Ovary (tissue), 9 donors: ENCODE measurements around the gene DQX1. TPM values are rescaled to one million over a fixed set of nuclear protein-coding genes. Genes with fewer than 3 reads are reported as not detected.

Experiments
- DNase-seq, 5 donors: peaks; one replicate each; pipeline ENCODE4 v3.0.0-alpha.2; 2019 to 2020
- H3K27ac ChIP-seq, 2 donors: fragments of 200-600 bp; one replicate each; pipeline versions ENCODE4 v1.5.1 to v1.8.0; 2019 to 2022
- H3K27me3 ChIP-seq: fragments of 200-600 bp; one replicate; pipeline ENCODE4 v1.8.0; 2022
- H3K36me3 ChIP-seq: fragments of 200-600 bp; sonication (generic); one replicate; pipeline ENCODE4 v1.5.1; 2019
- H3K4me1 ChIP-seq: one replicate; pipeline ENCODE4 v1.8.1; 2013; ENCODE audit warnings: mild to moderate bottlenecking, moderate library complexity; ENCODE audit not compliant: insufficient read depth
- H3K4me3 ChIP-seq: fragments of 200-600 bp; sonication (generic); one replicate; pipeline ENCODE4 v1.5.1; 2017
- H3K9me3 ChIP-seq, 2 donors: fragments of 200-600 bp in 1 of 2; sonication (generic) in 1 of 2; one replicate each; pipeline versions ENCODE4 v1.5.1 to v1.8.1; 2013 to 2019; ENCODE audit warnings: mild to moderate bottlenecking in 1 of 2, moderate library complexity in 1 of 2
- EP300 ChIP-seq: sonication (generic); formaldehyde crosslinking; IDR thresholded peaks from one replicate; pipeline ENCODE4 v1.6.1; 2017; ENCODE audit warnings: antibody characterized with exemption
- POLR2A ChIP-seq: fragments of 450-650 bp; IDR thresholded peaks from one replicate; pipeline ENCODE4 v1.6.1; 2017; ENCODE audit warnings: antibody characterized with exemption, mild to moderate bottlenecking, moderate library complexity
- WGBS, 3 donors: extraction: QIAGEN DNeasy Blood & Tissue Kit in 1 of 3; methylation state at CpG; one replicate each; pipeline versions ENCODE4 v1.1.5 to v1.1.7; 2013 to 2017; 5-methylcytosine and 5-hydroxymethylcytosine counted together
- intact Hi-C, 4 donors: fragments of 100-400 bp; cut with DNase I; formaldehyde crosslinking; loops; one replicate each; pipeline versions ENCODE4 v1.11.0 to v1.15.1; 2022 to 2023
- polyA plus RNA-seq, 2 donors: library from polyadenylated mRNA; stranded (reverse); fragments of 200-250 nt in 1 of 2; fragments of 350-450 nt in 1 of 2; fragmentation: Illumina TruSeq in 1 of 2; extraction: RNeasy Lipid Tissue Mini Kit (QIAGEN cat#74804) in 1 of 2; gene quantifications; one replicate each; pipeline ENCODE4 v1.2.3, GENCODE V29; 2013 to 2014
- total RNA-seq, 7 donors: library from RNA; depleted of rRNA in 2 of 7; stranded (reverse); fragments of >200 nt in 2 of 7; fragmentation: NEBNext Ultra II Directional in 3 of 7; extraction: Animal tissue kit (Norgen Biotek cat#: 25700) in 3 of 7; gene quantifications; one replicate each; pipeline versions ENCODE4 v1.1.0 to v1.2.4, GENCODE V29; 2016 to 2023
- TF ChIP-seq, protein P1 (sequence below), 3 donors: fragments of 450-650 bp in 2 of 3; fragments of 200-600 bp in 1 of 3; IDR thresholded peaks; one replicate each; pipeline versions ENCODE4 v1.5.1 to v1.8.0; 2016 to 2022; ENCODE audit warnings: antibody characterized with exemption in 3 of 3, mild to moderate bottlenecking in 1 of 3
- donor health status: DM: no; HTN: no; CAD: no; lungs with moderate emphysema.
- donor health status: DM: no; HTN: no; CAD: no.
- donor health status: Bipolar disorder and iron deficiency.
- donor health status: DM: yes; HTN: yes; CAD: no.
- donor health status: DM: no; HTN: no; CAD: no.
- donor health status: DM: yes; HTN: yes; CAD: no.

DQX1 gene
- total and polyA plus RNA-seq, 9 donors = 0.06 to 1.1 (median 0.22) TPM; not detected in 5

DNA sequence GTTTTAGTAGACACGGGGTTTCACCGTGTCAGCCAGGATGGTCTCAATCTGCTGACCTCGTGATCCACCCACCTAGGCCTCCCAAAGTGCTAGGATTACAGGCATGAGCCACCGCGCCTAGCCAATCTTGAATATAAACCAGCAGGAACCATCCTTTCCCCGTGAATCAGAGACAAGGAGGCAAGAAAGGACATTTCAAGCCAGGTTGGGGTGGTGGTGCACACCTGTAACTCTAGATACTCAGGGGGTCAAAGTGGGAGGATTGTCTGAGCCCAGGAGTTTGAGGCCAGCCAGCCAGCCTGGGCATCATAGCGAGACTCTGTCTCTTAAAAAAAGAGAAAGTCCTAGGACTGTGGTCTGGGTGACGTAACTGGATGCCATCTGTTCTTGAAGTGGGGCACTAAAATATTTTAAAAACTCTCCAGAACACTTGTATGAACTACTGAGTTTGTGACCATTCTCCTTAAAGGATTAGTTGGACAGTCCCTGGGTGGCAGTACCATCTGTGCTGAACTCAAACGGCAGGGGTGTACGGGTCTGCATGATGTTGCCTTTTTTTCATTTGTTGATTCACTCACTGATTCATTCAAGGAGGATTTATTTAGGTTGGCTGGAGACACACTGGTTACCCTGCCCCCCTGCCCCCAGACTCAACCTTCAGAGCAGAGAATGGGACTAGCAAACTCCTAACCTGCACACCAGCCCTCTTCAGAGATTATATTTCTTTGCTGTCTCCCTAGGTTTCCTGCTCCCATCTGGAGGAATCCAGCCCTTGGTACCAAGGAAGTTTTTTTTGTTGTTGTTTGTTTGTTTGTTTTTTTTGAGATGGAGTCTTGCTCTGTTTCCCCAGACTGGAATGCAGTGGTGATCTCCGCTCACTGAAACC, 14.7 kb downstream of the DQX1 start:
- no peaks in the 10 kb centered on the region for H3K36me3 ChIP-seq
- H3K4me1 ChIP-seq = peaks cover 8% of the 10 kb centered on the region
- DNase-seq = peak in 1 of 5 donors; percentile 14
- intact Hi-C loops = no loop called here
- TF ChIP-seq POLR2A = no peak
- TF ChIP-seq, protein P1, sequence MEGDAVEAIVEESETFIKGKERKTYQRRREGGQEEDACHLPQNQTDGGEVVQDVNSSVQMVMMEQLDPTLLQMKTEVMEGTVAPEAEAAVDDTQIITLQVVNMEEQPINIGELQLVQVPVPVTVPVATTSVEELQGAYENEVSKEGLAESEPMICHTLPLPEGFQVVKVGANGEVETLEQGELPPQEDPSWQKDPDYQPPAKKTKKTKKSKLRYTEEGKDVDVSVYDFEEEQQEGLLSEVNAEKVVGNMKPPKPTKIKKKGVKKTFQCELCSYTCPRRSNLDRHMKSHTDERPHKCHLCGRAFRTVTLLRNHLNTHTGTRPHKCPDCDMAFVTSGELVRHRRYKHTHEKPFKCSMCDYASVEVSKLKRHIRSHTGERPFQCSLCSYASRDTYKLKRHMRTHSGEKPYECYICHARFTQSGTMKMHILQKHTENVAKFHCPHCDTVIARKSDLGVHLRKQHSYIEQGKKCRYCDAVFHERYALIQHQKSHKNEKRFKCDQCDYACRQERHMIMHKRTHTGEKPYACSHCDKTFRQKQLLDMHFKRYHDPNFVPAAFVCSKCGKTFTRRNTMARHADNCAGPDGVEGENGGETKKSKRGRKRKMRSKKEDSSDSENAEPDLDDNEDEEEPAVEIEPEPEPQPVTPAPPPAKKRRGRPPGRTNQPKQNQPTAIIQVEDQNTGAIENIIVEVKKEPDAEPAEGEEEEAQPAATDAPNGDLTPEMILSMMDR (IDR thresholded peaks at IDR 0.05) = no peak
- no peak for TF ChIP-seq EP300
- H3K4me3 ChIP-seq = no peak overlapping the region
- no peaks in the 10 kb centered on the region for H3K9me3 ChIP-seq
- 32 to 42% (median 36%) methylated on average over 11 of the region's 11 CpGs for WGBS, 3 donors
- no peak overlapping the region for H3K27ac ChIP-seq
- peaks cover 12% of the 10 kb centered on the region for H3K27me3 ChIP-seq

DNA sequence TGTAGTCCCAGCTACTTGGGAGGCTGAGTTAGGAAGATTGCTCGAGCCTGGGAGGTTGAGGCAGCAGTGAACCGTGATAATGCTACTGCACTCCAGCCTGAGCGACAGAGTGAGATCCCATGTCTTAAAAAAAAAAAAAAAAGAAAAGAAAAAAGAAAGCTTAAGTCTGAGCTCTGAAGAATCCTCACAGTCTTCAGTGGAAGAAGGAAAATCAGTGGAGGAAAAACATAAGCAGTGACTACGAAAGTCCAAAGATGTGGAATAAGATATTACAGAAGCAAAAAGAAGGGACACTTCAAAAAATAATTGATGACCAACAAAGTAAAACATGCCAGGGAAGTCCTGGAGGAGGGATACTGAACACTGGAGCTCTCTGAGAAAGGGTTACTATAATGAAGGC, 15.8 kb downstream of the DQX1 start:
- no peak overlapping the region for H3K4me3 ChIP-seq
- H3K36me3 ChIP-seq = no peaks in the 10 kb centered on the region
- H3K4me1 ChIP-seq = peaks cover 5% of the 10 kb centered on the region
- DNase-seq = no peak
- intact Hi-C loops = no loop called here
- whole genome bisulfite sequencing, 3 donors = 73 to 81% (median 73%) methylated on average over 4 of the region's 4 CpGs
- peaks cover 7% of the 10 kb centered on the region for H3K27me3 ChIP-seq
- H3K9me3 ChIP-seq = no peaks in the 10 kb centered on the region
- no peak overlapping the region for H3K27ac ChIP-seq
- TF ChIP-seq, protein P1 (IDR thresholded peaks at IDR 0.05) = no peak
- TF ChIP-seq POLR2A (no peak), EP300 (no peak)

DNA sequence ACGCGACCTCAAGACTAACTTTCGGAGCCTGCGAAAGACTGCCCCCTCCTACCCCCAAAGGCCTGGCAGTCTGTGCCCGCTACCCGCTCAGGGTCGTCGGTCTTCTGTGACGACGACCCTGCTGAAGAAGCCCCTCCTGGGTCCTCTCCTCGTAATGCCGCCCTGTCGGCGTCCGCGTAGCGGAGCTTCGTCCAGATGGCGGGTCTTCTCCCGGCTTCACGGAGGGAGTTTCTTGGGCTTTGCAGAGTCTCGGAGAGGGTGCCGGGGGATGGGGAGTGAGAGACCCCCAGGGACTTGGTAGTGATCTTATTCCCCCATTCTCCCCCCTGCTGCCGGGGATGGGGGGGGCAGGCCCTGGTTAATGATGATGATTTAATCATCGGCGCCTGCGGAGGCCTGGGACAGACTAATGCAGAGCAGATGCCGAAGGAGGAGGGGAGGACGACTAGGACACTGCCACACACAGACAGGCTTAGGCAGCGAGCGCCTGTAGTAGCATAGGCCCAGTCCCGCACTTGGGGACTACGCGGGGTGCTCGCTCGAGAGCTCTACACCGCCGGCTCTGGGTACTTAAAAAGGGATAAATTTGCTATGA, 18.0 kb downstream of the DQX1 start:
- DNase-seq = peak in 3 of 5 donors; percentile 49 to 60 (median 51)
- Histone ChIP-seq H3K9me3 (no peaks in the 10 kb centered on the region), H3K36me3 (no peaks in the 10 kb centered on the region), H3K4me3 (peak overlapping the region; percentile 71), H3K27me3 (no peaks in the 10 kb centered on the region), H3K4me1 (peaks cover 5% of the 10 kb centered on the region), H3K27ac (peak overlapping the region; percentile 98 to 99)
- intact Hi-C loops = loop anchor here in 1 of 4 donors (10.0 kb wide), 1 partner anchor 77 kb away; no protein-coding TSS in a partner anchor
- 12 to 15% (median 13%) methylated on average over 35 to 38 of the region's 38 CpGs for WGBS, 3 donors
- TF ChIP-seq, protein P1 (IDR thresholded peaks at IDR 0.05) = no peak
- no peak for TF ChIP-seq EP300
- no peak for TF ChIP-seq POLR2A

DNA sequence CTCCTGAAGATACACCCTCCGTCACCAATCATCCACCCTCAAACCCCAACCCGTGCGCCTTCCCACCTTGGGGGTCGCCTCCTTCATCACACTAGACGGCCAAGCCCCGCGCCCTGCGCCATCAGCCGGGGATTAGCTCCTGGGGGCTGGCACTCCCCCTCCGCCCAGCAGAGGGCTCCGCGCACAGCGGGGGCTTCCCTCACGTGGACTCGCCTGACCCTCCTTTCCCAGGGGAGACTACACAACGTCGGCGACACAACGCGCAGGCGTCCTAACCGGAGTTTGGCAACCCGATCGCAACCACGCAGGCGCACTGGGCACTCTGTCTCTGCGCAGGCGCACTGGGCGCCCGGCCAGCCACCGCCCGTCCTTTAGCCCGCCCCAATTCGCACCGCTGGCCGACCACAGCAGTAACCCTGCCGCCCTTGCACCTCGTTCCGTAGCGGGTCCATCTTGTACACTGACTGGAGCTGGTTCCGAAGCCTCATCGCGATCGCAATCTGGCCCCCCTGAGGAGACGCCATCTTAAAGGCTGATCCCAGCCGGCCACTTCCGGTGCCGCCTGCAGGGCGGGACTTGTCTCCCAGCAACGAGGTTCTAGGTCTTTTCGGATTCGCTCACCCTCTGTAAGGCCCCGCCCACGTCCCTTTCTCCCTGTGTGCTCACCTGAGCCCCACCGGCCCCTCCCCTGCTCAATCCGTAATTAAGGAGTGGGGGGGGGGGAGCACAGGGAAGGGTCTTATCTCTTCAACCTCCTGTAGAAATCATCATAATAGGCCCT, 18.7 kb downstream of the DQX1 start, which contains the start of gene PCGF1:
PCGF1 (minus strand) TSS at position 551 of the 781 bp plus-strand sequence; CDS start at position 524, 27 bp downstream.
- Histone ChIP-seq H3K4me3 (peak within 1 kb of the TSS; percentile 71), H3K27ac (peak within 1 kb of the TSS; percentile 98 to 99), H3K4me1 (peaks cover 5% of the 10 kb centered on the region), H3K36me3 (no peaks in the 10 kb centered on the region), H3K27me3 (no peaks in the 10 kb centered on the region), H3K9me3 (no peaks in the 10 kb centered on the region)
- DNase-seq = peak; percentile 99 to 100 (median 100)
- WGBS, 3 donors = 0 to 2% (median 1%) methylated on average over 56 of the region's 56 CpGs
- TF ChIP-seq POLR2A = peak; percentile 22
- TF ChIP-seq, protein P1 (IDR thresholded peaks at IDR 0.05) = peak in 2 of 3 donors; percentile 19 to 37
- TF ChIP-seq EP300 = no peak
- intact Hi-C loops = loop anchor here in 1 of 4 donors (10.0 kb wide), 1 partner anchor 77 kb away; no protein-coding TSS in a partner anchor
